Liver (tissue), 9 donors: ENCODE measurements around the gene RRP8. TPM values are rescaled to one million over a fixed set of nuclear protein-coding genes. Genes with fewer than 3 reads are reported as not detected.

Experiments used
- DNase-seq: peaks from one replicate; pipeline ENCODE4 v3.0.0-alpha.2; 2017; ENCODE audit warnings: low spot score
- H3K27ac ChIP-seq, 2 donors: one replicate each; pipeline ENCODE4 v1.7.0; 2013; ENCODE audit warnings: inconsistent platforms in 2 of 2, low read length in 2 of 2, control low read depth in 1 of 2, low read depth in 1 of 2, mild to moderate bottlenecking in 1 of 2
- H3K27me3 ChIP-seq, 4 donors: one replicate each; pipeline versions ENCODE4 v1.6.1 to v1.7.0; 2013; ENCODE audit warnings: low read length in 3 of 4, inconsistent platforms in 1 of 4, mild to moderate bottlenecking in 1 of 4, moderate library complexity in 1 of 4; ENCODE audit not compliant: control insufficient read depth in 4 of 4, insufficient read depth in 4 of 4
- H3K36me3 ChIP-seq, 4 donors: one replicate each; pipeline versions ENCODE4 v1.6.1 to v1.7.0; 2013; ENCODE audit warnings: low read length in 3 of 4, mild to moderate bottlenecking in 3 of 4, low read depth in 1 of 4, moderate library complexity in 1 of 4; ENCODE audit not compliant: control insufficient read depth in 4 of 4, insufficient read depth in 3 of 4
- H3K4me1 ChIP-seq, 4 donors: one replicate each; pipeline versions ENCODE4 v1.6.1 to v1.7.0; 2013; ENCODE audit warnings: low read length in 3 of 4, mild to moderate bottlenecking in 3 of 4, moderate library complexity in 1 of 4; ENCODE audit not compliant: control insufficient read depth in 4 of 4, insufficient read depth in 4 of 4
- H3K4me3 ChIP-seq, 3 donors: one replicate each; pipeline versions ENCODE4 v1.6.1 to v1.7.0; 2013; ENCODE audit warnings: low read length in 3 of 3, control low read depth in 1 of 3, low read depth in 1 of 3, mild to moderate bottlenecking in 1 of 3
- H3K9ac ChIP-seq, 2 donors: one replicate each; pipeline ENCODE4 v1.7.0; 2013; ENCODE audit warnings: low read length in 2 of 2, mild to moderate bottlenecking in 2 of 2, moderate library complexity in 2 of 2, control low read depth in 1 of 2, low read depth in 1 of 2
- H3K9me3 ChIP-seq, 4 donors: one replicate each; pipeline versions ENCODE4 v1.6.1 to v1.7.0; 2013; ENCODE audit warnings: low read length in 3 of 4; ENCODE audit not compliant: control insufficient read depth in 4 of 4
- CTCF ChIP-seq: fragments of 150-350 bp; IDR thresholded peaks from 2 replicates; pipeline ENCODE4 v1.5.1; 2017; ENCODE audit warnings: improper control_type of control experiment, low read depth, low read length; ENCODE audit not compliant: missing input control
- EGR1 ChIP-seq, 2 donors: IDR thresholded peaks; 2 replicates each; pipeline ENCODE4 v1.6.1; 2016 to 2018; ENCODE audit warnings: antibody characterized with exemption in 2 of 2, low read depth in 2 of 2
- FOXA1 ChIP-seq: IDR thresholded peaks from 2 replicates; pipeline ENCODE4 v1.6.1; 2016; ENCODE audit warnings: antibody characterized with exemption
- FOXA2 ChIP-seq: IDR thresholded peaks from 2 replicates; pipeline ENCODE4 v1.6.1; 2016; ENCODE audit warnings: antibody characterized with exemption
- GABPA ChIP-seq, 2 donors: IDR thresholded peaks in 1 of 2; conservative IDR thresholded peaks in 1 of 2; 2 replicates each; pipeline ENCODE4 v1.6.1; 2016; ENCODE audit warnings: antibody characterized with exemption in 2 of 2, mild to moderate bottlenecking in 1 of 2, moderate library complexity in 1 of 2
- HNF4G ChIP-seq: IDR thresholded peaks from 2 replicates; pipeline ENCODE4 v1.6.1; 2016; ENCODE audit warnings: antibody characterized with exemption
- JUND ChIP-seq, 2 donors: IDR thresholded peaks; 2 replicates each; pipeline ENCODE4 v1.6.1; 2016; ENCODE audit warnings: antibody characterized with exemption in 2 of 2
- MAX ChIP-seq: IDR thresholded peaks from 2 replicates; pipeline ENCODE4 v1.6.1; 2016; ENCODE audit warnings: antibody characterized with exemption
- NR2F2 ChIP-seq: IDR thresholded peaks from 2 replicates; pipeline ENCODE4 v1.6.1; 2016; ENCODE audit warnings: antibody characterized with exemption
- RAD21 ChIP-seq, 2 donors: IDR thresholded peaks; 2 replicates each; pipeline ENCODE4 v1.6.1; 2016; ENCODE audit warnings: antibody characterized with exemption in 2 of 2, mild to moderate bottlenecking in 2 of 2
- REST ChIP-seq: IDR thresholded peaks from 2 replicates; pipeline ENCODE4 v1.6.1; 2016; ENCODE audit warnings: antibody characterized with exemption, mild to moderate bottlenecking
- RXRA ChIP-seq, 2 donors: IDR thresholded peaks; 2 replicates each; pipeline ENCODE4 v1.6.1; 2017 to 2018; ENCODE audit warnings: antibody characterized with exemption in 2 of 2, mild to moderate bottlenecking in 1 of 2
- SP1 ChIP-seq: IDR thresholded peaks from 2 replicates; pipeline ENCODE4 v1.6.1; 2018; ENCODE audit warnings: antibody characterized with exemption, mild to moderate bottlenecking
- TAF1 ChIP-seq: conservative IDR thresholded peaks from 2 replicates; pipeline ENCODE4 v1.6.1; 2016; ENCODE audit warnings: antibody characterized with exemption, mild to moderate bottlenecking
- YY1 ChIP-seq: IDR thresholded peaks from 2 replicates; pipeline ENCODE4 v1.6.1; 2016; ENCODE audit warnings: antibody characterized with exemption, mild to moderate bottlenecking
- ZBTB33 ChIP-seq: IDR thresholded peaks from 2 replicates; pipeline ENCODE4 v1.6.1; 2016; ENCODE audit warnings: antibody characterized with exemption
- WGBS: extraction: QIAGEN DNeasy Blood & Tissue Kit; methylation state at CpG from one replicate; pipeline ENCODE4 v1.1.7; 2013; 5-methylcytosine and 5-hydroxymethylcytosine counted together
- polyA plus RNA-seq, 2 donors: library from polyadenylated mRNA; stranded (reverse) in 1 of 2; unstranded in 1 of 2; fragments of 200-250 nt in 1 of 2; fragments of >200 nt in 1 of 2; fragmentation: Nextera tagmentation in 1 of 2; extraction: Ambion mirVana in 1 of 2; gene quantifications; one replicate each; pipeline versions ENCODE4 v1.2.1 to v1.2.3, GENCODE V29; 2013 to 2015
- total RNA-seq, 2 donors: library from RNA; depleted of rRNA; stranded (reverse); fragments of >200 nt; gene quantifications; one replicate each; pipeline ENCODE4 v1.2.3, GENCODE V29; 2014
- donor health status: healthy.
- donor health status: healthy.
- donor health status: healthy.
- donor health status: healthy.
- donor health status: healthy.

The RRP8 gene
- total and polyA plus RNA-seq, 4 donors, result 10.3 to 12.6 (median 11.2) TPM

GRCh38 chr11:6571434-6572008 lies 31.9 kb downstream of the RRP8 start:
- Histone ChIP-seq H3K9ac (no peak overlapping the region), H3K27ac (no peak overlapping the region), H3K4me1 (peaks cover 3 to 25% (median 22%) of the 10 kb centered on the region in 4 donors), H3K4me3 (no peak overlapping the region), H3K27me3 (no peaks in the 10 kb centered on the region), H3K36me3 (peaks cover 0 to 2% (median 0%) of the 10 kb centered on the region in 4 donors), H3K9me3 (no peaks in the 10 kb centered on the region)
- TF ChIP-seq GABPA (IDR thresholded peaks at IDR 0.05 in 1 of 2, conservative IDR thresholded peaks at IDR 0.05 in 1 of 2) (no peak), ZBTB33 (no peak), FOXA2 (no peak), JUND (IDR thresholded peaks at IDR 0.05) (no peak), FOXA1 (no peak), HNF4G (no peak), SP1 (no peak), TAF1 (no peak), MAX (no peak), NR2F2 (no peak), REST (no peak), EGR1 (IDR thresholded peaks at IDR 0.05; ENCODE audit: low read depth in 2 of 2) (no peak), CTCF (no peak), YY1 (no peak), RXRA (IDR thresholded peaks at IDR 0.05) (no peak), RAD21 (IDR thresholded peaks at IDR 0.05) (no peak)
- 60% methylated on average over 22 of the region's 22 CpGs for WGBS
- no peak for DNase-seq
